Measurements from ENCODE around the gene IL19. TPM values are rescaled to one million over a fixed set of nuclear protein-coding genes. Genes with fewer than 3 reads are reported as not detected.

Gene IL19, protein sequence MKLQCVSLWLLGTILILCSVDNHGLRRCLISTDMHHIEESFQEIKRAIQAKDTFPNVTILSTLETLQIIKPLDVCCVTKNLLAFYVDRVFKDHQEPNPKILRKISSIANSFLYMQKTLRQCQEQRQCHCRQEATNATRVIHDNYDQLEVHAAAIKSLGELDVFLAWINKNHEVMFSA
- not detected in 2 replicates for total RNA-seq (2012; rRNA removed)

DNA sequence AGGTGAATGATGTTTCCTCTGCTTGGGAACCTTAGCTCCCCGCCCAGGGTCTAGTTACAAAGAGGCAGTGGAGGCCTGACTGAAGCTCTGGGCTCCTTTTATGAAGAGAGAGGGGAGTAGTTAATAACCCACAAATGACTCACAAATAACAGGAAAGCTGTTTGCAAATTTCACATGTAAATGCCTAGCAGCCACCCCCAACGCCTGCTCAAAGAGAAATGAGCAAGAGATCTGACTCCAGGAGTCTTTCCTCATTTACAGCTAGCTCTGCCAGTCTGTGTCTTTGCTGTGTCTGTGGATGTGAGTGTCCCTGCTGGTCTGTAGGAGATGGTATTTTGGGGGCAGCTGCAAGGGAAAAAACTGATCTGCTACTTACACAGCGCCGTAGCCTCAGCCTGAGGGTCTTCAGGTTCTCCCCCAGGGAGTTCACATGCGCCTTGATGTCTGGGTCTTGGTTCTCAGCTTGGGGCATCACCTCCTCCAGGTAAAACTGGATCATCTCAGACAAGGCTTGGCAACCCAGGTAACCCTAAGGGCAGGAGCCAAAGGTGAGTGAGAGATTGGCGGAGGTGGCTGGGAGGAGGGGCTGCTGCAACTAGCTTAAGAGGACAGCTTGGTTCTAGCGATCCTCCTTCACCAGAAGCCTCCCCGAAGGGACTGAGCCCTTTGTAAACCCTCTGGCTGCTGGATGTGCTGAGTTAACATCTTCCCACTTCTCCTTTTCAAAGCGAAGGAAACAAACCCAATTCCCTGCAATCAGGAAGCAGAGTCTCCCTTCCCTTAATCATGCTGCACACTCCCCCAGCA is at the start of gene IL19:
IL19 (plus strand) TSS at position 243 of the 807 bp plus-strand sequence. CDS start 65,890 bp downstream, outside the sequence.
- Histone ChIP-seq H3K9ac (ENCODE audit: low read depth, low read length) (no peak within 1 kb of the TSS), H3K9me3 (replicated peaks; ENCODE audit: low read length) (no peaks in the 10 kb centered on the region), H3K4me3 (ENCODE audit: low read length) (no peak within 1 kb of the TSS), H3K4me2 (ENCODE audit: low read length) (no peak within 1 kb of the TSS), H3K4me1 (ENCODE audit: control insufficient read depth, insufficient read depth, low read length) (peaks cover 11% of the 10 kb centered on the region), H3K36me3 (ENCODE audit: insufficient read depth, low read length) (no peaks in the 10 kb centered on the region), H3K27me3 (ENCODE audit: control insufficient read depth, insufficient read depth, low read length) (peaks cover 36% of the 10 kb centered on the region)

DNA sequence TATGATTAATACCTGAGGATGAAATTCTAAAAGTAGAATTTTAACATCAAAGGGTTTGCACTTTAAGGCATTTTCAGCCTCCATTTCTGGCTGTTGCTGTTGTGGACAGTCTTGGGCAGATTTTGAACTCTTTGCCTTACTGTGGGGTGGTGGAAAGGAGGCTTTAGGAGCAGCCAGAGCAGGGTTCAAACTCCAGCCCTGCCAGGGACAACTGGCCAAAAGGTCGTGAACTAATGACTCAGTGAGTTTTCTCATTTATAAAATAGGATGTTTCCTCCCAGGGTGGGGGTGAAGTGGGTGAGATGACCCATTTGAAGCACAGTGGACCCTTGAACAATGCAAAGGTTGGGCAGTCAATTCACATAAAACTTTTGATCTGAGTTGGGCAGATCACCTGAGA is 49.1 kb upstream of the IL19 start:
- H3K36me3 ChIP-seq (ENCODE audit: insufficient read depth, low read length), result no peaks in the 10 kb centered on the region
- H3K4me2 ChIP-seq (ENCODE audit: low read length), result no peak overlapping the region
- peaks cover 33% of the 10 kb centered on the region for H3K4me1 ChIP-seq (ENCODE audit: control insufficient read depth, insufficient read depth, low read length)
- no peak overlapping the region for H3K4me3 ChIP-seq (ENCODE audit: low read length)
- no peaks in the 10 kb centered on the region for H3K9me3 ChIP-seq (replicated peaks; ENCODE audit: low read length)
- no peaks in the 10 kb centered on the region for H3K27me3 ChIP-seq (ENCODE audit: control insufficient read depth, insufficient read depth, low read length)
- H3K9ac ChIP-seq (ENCODE audit: low read depth, low read length), result no peak overlapping the region

DNA sequence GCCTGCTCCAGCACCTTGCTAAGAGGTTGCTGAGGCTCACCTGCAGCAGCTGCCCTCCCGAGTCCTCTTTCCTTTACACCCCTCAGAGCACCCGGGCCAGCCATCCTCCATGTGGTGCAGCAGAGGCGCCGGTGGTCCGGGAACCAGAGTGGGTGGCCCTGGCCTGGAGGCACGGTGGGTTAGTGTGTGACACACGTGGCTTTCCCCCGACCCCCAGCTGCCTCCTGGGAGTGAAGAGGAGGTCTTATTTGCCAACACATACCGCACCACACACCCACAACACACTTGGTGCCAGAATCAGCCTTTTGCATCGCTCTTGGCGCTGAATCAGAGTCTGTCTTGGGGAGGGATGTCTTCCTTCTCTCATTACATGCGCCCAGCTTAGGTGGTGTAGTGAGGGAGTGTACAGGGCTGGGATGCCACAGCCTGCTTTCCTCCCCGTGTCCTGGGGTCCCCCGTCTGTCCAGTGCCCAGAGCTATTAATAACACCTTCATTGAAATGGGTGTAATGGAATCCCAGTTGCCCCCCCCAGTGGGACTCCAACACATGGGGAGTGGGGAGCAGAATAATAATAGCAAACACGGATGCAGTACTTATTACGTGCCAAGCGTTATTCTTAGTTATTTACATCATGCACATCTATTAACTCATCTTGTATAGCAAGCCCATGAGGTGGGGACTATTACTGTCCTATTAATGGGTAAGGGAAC is 47.7 kb upstream of the IL19 start:
- no peaks in the 10 kb centered on the region for H3K9me3 ChIP-seq (replicated peaks; ENCODE audit: low read length)
- H3K27me3 ChIP-seq (ENCODE audit: control insufficient read depth, insufficient read depth, low read length), result no peaks in the 10 kb centered on the region
- no peak overlapping the region for H3K4me3 ChIP-seq (ENCODE audit: low read length)
- no peaks in the 10 kb centered on the region for H3K36me3 ChIP-seq (ENCODE audit: insufficient read depth, low read length)
- H3K4me2 ChIP-seq (ENCODE audit: low read length), result peak overlapping the region; percentile 30
- H3K9ac ChIP-seq (ENCODE audit: low read depth, low read length), result no peak overlapping the region
- peaks cover 29% of the 10 kb centered on the region for H3K4me1 ChIP-seq (ENCODE audit: control insufficient read depth, insufficient read depth, low read length)

DNA sequence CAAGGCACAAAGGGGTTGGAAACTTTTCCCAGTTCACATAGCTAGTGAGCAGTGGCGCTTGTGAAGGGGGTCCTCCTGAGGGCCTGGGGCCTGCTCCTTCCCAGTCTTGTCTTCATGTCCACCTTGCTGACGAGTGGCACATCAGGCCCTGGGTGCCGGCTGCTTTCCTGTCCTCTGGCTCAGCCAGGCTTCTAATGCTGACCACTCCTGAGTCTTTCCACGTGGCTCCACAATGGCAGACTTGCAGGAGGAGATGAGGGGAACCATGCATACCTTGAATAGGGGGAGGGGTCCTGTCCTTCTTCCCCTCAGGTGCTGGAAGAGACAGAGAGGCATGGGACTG is 47.1 kb upstream of the IL19 start:
- Histone ChIP-seq H3K36me3 (ENCODE audit: insufficient read depth, low read length) (no peaks in the 10 kb centered on the region), H3K9ac (ENCODE audit: low read depth, low read length) (no peak overlapping the region), H3K4me3 (ENCODE audit: low read length) (peak overlapping the region; percentile 36), H3K27me3 (ENCODE audit: control insufficient read depth, insufficient read depth, low read length) (no peaks in the 10 kb centered on the region), H3K4me1 (ENCODE audit: control insufficient read depth, insufficient read depth, low read length) (peaks cover 29% of the 10 kb centered on the region), H3K9me3 (replicated peaks; ENCODE audit: low read length) (no peaks in the 10 kb centered on the region), H3K4me2 (ENCODE audit: low read length) (peak overlapping the region; percentile 30)

DNA sequence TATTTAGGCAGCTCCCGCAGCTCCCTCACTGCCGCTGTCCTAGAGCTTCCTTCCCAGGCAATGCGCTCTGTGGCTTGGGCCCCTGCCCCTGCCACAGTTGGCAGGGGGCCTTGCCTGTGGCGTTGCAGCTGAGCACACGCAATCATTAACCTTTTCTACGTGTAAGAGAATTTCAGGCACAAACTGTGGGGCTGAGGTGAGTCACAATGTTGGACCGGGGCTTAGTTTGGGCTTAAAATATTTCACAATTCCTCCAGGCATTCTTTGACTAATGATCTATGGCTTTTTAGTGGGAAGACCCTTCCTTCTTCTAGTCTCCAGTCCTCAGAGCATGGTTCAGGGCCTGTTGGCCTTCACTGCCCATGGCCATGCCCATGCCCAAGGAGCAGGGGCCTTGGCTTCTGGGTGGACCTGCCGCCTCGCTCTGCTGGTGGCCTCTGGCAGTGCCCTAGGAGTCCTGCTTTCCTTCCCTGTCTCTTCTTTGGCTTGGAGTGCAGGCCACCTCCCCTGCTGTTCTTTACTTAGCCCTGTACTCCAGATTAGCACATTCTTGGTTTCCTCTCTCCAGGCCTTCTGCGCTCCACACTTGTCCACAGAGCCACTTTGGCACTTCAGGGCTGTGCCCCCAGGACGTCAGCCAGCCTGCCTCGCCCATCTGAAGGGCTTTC is 46.6 kb upstream of the IL19 start:
- H3K27me3 ChIP-seq (ENCODE audit: control insufficient read depth, insufficient read depth, low read length), result no peaks in the 10 kb centered on the region
- peaks cover 29% of the 10 kb centered on the region for H3K4me1 ChIP-seq (ENCODE audit: control insufficient read depth, insufficient read depth, low read length)
- H3K36me3 ChIP-seq (ENCODE audit: insufficient read depth, low read length), result no peaks in the 10 kb centered on the region
- H3K9me3 ChIP-seq (replicated peaks; ENCODE audit: low read length), result no peaks in the 10 kb centered on the region
- H3K9ac ChIP-seq (ENCODE audit: low read depth, low read length), result no peak overlapping the region
- peak overlapping the region; percentile 36 for H3K4me3 ChIP-seq (ENCODE audit: low read length)
- H3K4me2 ChIP-seq (ENCODE audit: low read length), result peak overlapping the region; percentile 30

DNA sequence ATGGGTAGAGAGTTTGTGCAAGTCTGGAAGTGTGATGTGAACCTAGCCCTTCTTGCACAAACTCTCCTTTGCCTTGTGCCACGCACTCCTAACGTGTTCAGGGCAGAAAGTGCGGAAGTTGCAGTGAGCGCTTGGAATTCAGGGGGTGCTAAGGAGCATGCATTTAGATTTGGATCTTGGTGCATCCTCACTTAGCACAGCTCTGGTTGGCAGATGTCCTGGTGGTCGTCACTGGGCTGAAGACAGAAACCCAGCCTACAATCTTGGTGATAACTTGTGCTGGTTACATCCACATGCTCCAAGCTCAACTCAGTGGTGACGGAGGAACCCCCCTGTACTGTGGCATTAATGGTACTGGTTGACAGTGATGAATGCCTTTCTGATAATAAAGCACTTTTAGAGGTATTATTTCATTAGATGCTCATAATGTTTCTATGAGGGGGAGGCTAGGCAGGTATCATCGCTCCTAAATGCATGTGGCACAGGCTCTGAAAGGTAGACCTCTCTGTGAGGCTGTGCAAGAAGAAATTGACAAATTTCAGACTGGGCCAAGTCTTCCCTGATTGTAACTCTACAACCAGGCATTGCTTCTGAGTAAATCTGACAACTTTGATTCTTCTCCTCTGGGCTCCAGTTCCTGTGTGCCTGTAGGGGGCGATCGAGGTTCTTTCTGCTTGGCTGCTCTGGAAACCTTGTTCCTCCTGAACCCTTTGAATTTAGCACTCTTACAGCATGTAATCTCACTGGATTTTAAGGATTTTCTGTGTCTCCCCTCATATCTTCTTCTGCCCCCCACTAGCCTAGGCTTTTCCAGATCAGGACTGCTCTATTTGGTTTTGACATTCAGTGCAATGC is 45.2 kb upstream of the IL19 start:
- H3K9me3 ChIP-seq (replicated peaks; ENCODE audit: low read length), result no peaks in the 10 kb centered on the region
- H3K4me1 ChIP-seq (ENCODE audit: control insufficient read depth, insufficient read depth, low read length), result peaks cover 29% of the 10 kb centered on the region
- peaks cover 14% of the 10 kb centered on the region for H3K36me3 ChIP-seq (ENCODE audit: insufficient read depth, low read length)
- H3K4me2 ChIP-seq (ENCODE audit: low read length), result no peak overlapping the region
- H3K9ac ChIP-seq (ENCODE audit: low read depth, low read length), result no peak overlapping the region
- H3K4me3 ChIP-seq (ENCODE audit: low read length), result no peak overlapping the region
- no peaks in the 10 kb centered on the region for H3K27me3 ChIP-seq (ENCODE audit: control insufficient read depth, insufficient read depth, low read length)

DNA sequence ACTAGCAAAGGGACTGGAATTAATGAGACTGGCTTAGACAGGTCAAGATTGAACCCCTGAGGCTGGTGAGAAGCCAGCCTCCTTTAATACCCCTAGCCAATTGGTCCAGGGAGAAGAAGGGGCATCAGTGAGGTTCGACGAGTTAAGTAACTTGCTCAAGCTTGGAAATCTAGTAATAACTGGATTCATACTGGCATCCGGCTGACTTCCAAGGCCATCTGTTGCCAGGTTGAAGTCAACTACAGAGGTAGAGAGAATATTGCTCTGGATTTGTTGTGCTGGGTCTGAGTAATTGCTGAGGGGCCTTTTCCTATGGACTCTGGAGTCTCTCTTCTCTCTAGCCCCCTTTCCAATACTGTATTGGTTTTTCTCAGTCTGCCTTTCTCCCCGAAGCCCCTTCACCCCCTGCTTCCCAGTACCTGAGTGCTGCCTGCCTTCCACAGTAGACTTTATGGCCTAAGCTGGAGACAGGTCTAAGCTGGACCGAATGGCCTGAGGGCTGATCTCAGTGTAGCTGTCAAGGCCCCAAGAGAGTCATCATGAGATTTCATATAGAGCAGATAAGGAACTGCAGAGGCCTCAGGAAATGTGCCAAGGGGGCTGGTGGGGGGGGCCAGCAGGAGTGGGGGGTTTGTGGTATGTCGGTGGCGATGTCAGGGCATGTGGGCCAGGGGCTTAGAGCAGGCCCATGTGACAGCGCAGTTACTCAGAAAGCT is 42.4 kb upstream of the IL19 start:
- Histone ChIP-seq H3K36me3 (ENCODE audit: insufficient read depth, low read length) (peaks cover 41% of the 10 kb centered on the region), H3K9ac (ENCODE audit: low read depth, low read length) (no peak overlapping the region), H3K4me1 (ENCODE audit: control insufficient read depth, insufficient read depth, low read length) (peaks cover 17% of the 10 kb centered on the region), H3K27me3 (ENCODE audit: control insufficient read depth, insufficient read depth, low read length) (no peaks in the 10 kb centered on the region), H3K4me2 (ENCODE audit: low read length) (no peak overlapping the region), H3K9me3 (replicated peaks; ENCODE audit: low read length) (no peaks in the 10 kb centered on the region), H3K4me3 (ENCODE audit: low read length) (no peak overlapping the region)

DNA sequence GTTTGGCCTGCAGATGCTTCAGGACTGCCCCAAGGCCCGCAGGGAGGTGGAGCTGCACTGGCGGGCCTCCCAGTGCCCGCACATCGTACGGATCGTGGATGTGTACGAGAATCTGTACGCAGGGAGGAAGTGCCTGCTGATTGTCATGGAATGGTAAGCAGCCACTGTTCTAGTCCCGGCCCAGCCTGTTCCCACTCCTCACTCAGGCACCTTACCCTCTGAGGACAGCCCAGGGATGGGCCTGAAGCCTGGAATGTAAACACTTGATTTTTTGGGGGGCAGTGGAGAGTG is 41.9 kb upstream of the IL19 start:
- H3K36me3 ChIP-seq (ENCODE audit: insufficient read depth, low read length), result peaks cover 44% of the 10 kb centered on the region
- H3K27me3 ChIP-seq (ENCODE audit: control insufficient read depth, insufficient read depth, low read length), result no peaks in the 10 kb centered on the region
- no peak overlapping the region for H3K9ac ChIP-seq (ENCODE audit: low read depth, low read length)
- no peaks in the 10 kb centered on the region for H3K9me3 ChIP-seq (replicated peaks; ENCODE audit: low read length)
- no peak overlapping the region for H3K4me3 ChIP-seq (ENCODE audit: low read length)
- peaks cover 12% of the 10 kb centered on the region for H3K4me1 ChIP-seq (ENCODE audit: control insufficient read depth, insufficient read depth, low read length)
- no peak overlapping the region for H3K4me2 ChIP-seq (ENCODE audit: low read length)

DNA sequence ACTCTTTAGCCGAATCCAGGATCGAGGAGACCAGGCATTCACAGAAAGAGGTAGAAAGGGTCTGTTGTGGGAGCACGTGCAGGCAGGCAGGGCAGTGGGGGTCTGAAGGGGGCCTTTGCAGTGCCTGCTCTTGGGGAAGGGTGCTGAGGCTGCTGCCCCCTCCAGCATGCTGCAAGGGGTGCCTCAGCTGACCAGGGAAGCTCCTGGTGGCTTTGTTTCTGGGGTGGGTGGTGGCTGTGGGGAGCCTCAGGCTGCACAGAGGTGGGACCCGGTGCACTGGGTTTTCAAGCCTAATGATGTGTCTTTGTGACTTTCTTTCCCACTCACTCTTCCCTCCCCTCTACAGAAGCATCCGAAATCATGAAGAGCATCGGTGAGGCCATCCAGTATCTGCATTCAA is 41.5 kb upstream of the IL19 start:
- H3K9ac ChIP-seq (ENCODE audit: low read depth, low read length), result no peak overlapping the region
- no peak overlapping the region for H3K4me3 ChIP-seq (ENCODE audit: low read length)
- H3K4me1 ChIP-seq (ENCODE audit: control insufficient read depth, insufficient read depth, low read length), result peaks cover 8% of the 10 kb centered on the region
- H3K27me3 ChIP-seq (ENCODE audit: control insufficient read depth, insufficient read depth, low read length), result no peaks in the 10 kb centered on the region
- peaks cover 48% of the 10 kb centered on the region for H3K36me3 ChIP-seq (ENCODE audit: insufficient read depth, low read length)
- no peaks in the 10 kb centered on the region for H3K9me3 ChIP-seq (replicated peaks; ENCODE audit: low read length)
- H3K4me2 ChIP-seq (ENCODE audit: low read length), result no peak overlapping the region

DNA sequence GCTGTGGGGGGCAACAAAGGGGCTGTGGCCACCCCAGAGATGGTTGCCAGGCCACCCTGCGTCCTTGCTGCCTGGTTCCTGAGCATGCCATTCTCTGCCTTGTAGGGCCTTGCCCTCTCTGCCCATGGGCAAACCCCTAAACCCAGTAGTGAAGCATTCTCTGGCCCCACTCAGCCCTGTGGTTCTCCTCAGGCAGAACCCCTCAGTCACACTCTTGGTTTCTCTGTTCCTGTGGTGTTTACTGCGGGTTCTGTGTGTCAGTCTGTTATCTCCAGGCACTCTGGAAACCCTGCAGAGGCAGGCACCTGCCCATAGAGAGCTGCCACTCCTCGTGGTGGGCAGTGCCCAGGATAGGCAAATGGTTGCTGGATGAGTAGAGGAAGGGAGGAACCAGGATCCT is 41.1 kb upstream of the IL19 start:
- H3K4me2 ChIP-seq (ENCODE audit: low read length), result no peak overlapping the region
- H3K9ac ChIP-seq (ENCODE audit: low read depth, low read length), result no peak overlapping the region
- peaks cover 4% of the 10 kb centered on the region for H3K4me1 ChIP-seq (ENCODE audit: control insufficient read depth, insufficient read depth, low read length)
- peaks cover 48% of the 10 kb centered on the region for H3K36me3 ChIP-seq (ENCODE audit: insufficient read depth, low read length)
- no peaks in the 10 kb centered on the region for H3K27me3 ChIP-seq (ENCODE audit: control insufficient read depth, insufficient read depth, low read length)
- H3K4me3 ChIP-seq (ENCODE audit: low read length), result no peak overlapping the region
- H3K9me3 ChIP-seq (replicated peaks; ENCODE audit: low read length), result no peaks in the 10 kb centered on the region

All from skeletal muscle satellite cell (primary cell).